Choroid plexus epithelial cell (primary cell): Measurements from ENCODE around the gene HSPG2.
A peak's percentile ranks its signal among the peaks of the same experiment; 100 is the strongest.
"Not testable (repeated sequence)": the region's sequence is repeated elsewhere in the genome, so short reads cannot be mapped to it uniquely, and the experiment has no call there.

Source experiments
- DNase-seq: peaks from one replicate; pipeline ENCODE4 v3.0.0-alpha.2; 2010; ENCODE audit warnings: low read depth
- H3K4me3 ChIP-seq: 2 replicates; pipeline ENCODE4 v1.5.1; 2011; ENCODE audit warnings: low read depth, mild to moderate bottlenecking, control low read depth, low read length, moderate library complexity
- TF ChIP-seq, protein P1 (sequence below): conservative IDR thresholded peaks from 2 replicates; pipeline ENCODE4 v1.5.1; 2011; ENCODE audit warnings: low read depth, mild to moderate bottlenecking, control low read depth, inconsistent platforms, low read length, moderate library complexity

The HSPG2 gene

DNA sequence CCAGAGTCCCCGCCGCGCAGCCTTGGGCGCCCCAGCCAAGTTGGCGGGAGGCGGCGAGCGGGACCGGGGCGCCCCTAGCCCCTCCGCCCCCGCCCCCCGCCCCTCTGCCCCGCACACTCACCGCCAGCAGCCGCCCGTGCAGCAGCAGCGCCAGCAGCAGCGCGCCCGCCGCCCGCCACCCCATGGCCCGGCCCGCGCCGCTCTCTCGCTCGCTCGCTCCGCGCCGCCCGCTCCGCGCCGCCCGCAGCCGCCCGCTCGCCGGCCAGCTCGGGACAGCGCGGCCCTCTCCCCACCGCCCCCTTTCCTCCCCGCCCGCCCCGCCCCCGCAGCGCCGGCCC is at the start of gene HSPG2:
Gene HSPG2 (minus strand): TSS at position 277 of the 338 bp plus-strand sequence. CDS start 93 bp downstream, at position 184.
- H3K4me3 ChIP-seq, result peak within 1 kb of the TSS; percentile 63
- TF ChIP-seq, protein P1, sequence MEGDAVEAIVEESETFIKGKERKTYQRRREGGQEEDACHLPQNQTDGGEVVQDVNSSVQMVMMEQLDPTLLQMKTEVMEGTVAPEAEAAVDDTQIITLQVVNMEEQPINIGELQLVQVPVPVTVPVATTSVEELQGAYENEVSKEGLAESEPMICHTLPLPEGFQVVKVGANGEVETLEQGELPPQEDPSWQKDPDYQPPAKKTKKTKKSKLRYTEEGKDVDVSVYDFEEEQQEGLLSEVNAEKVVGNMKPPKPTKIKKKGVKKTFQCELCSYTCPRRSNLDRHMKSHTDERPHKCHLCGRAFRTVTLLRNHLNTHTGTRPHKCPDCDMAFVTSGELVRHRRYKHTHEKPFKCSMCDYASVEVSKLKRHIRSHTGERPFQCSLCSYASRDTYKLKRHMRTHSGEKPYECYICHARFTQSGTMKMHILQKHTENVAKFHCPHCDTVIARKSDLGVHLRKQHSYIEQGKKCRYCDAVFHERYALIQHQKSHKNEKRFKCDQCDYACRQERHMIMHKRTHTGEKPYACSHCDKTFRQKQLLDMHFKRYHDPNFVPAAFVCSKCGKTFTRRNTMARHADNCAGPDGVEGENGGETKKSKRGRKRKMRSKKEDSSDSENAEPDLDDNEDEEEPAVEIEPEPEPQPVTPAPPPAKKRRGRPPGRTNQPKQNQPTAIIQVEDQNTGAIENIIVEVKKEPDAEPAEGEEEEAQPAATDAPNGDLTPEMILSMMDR, result no peak

DNA sequence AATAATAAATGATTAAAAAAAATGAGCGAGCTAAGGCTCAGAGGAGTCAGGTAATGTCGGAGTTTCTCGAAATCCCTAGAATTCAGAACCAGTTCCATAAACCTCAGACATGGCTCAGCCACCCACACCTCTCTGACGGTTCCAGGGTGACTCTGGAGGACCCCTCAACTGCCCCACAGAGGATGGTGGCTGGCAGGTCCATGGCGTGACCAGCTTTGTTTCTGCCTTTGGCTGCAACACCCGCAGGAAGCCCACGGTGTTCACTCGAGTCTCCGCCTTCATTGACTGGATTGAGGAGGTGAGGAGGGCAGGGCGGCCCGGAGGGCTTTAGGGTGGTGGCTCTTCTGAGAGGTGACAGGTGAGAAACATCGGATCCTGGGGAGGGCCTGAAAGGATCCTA is 49.3 kb upstream of the HSPG2 start:
- H3K4me3 ChIP-seq, DNase-seq: not testable (repeated sequence)

More for the DNA sequence above, at the start of gene HSPG2:
- no peak for DNase-seq

DNA sequence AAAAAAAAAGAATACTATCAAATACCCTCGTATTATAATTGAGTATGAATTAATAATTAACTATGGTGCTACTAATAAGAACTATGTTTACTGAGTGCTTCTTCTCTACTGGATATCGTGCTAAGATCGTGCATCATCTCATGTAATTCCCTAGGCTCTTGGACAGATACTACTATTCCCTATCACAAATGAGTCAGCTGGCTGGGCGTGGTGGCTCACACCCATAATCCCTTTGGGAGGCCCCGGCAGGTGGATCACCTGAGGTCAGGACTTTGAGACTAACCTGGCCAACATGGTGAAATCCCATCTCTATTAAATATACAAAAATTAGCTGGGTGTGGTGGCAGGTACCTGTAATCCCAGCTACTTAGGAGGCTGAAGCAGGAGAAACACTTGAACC is 48.8 kb upstream of the HSPG2 start:
- not testable (repeated sequence) for DNase-seq, H3K4me3 ChIP-seq

DNA sequence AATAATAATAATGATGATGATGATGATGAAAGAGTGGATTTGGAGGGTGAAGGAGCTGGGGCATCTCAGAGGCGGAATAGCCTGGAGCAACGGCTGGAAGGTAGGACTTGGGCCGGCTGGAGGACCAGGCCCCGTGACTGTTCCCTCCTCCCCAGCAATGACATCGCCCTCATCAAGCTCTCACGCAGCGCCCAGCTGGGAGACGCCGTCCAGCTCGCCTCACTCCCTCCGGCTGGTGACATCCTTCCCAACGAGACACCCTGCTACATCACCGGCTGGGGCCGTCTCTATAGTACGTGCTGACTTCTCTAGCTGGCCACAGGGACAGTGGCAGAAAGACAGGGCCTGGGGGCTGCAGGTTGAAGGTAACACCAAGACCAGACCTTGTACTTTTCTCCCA is 46.4 kb upstream of the HSPG2 start:
- DNase-seq, H3K4me3 ChIP-seq: not testable (repeated sequence)

DNA sequence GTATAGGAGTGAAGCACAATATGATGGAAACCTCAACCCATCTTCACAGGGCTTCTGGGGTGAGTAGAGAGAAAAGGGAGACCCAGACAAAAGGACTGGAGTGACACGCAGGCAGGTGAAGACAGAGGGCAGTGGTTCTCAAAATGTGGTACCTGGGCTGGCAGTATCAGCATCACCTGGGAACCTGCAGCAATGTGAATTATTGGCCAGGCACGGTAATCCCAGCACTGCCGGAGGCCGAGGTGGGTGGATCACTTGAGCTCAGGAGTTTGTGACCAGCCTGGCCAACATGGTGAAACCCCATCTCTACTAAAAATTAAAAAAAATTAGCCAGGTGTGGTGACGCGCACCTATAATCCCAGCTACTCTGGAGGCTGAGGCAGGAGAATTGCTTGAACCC is 45.0 kb upstream of the HSPG2 start:
- H3K4me3 ChIP-seq, DNase-seq: not testable (repeated sequence)

DNA sequence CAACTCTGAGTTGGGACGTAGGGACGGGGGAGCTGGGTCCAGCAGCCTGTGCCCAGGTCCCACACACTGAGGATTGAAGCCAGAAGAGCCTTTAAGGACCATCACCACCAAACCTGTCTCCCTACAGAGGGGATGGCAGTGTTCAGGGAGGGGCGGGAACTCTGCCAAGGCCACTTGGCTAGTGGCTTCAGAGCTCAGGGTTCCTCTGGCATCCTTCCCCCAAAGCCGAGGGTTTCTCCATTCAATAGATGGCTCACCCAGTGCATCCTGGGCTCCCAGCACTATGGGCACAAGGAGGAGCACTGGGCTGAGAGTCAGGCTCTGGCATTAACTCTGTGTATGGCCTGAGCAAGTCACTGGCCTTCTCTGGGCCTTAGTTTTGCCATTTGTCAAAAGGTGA is 44.1 kb upstream of the HSPG2 start:
- not testable (repeated sequence) for DNase-seq, H3K4me3 ChIP-seq

DNA sequence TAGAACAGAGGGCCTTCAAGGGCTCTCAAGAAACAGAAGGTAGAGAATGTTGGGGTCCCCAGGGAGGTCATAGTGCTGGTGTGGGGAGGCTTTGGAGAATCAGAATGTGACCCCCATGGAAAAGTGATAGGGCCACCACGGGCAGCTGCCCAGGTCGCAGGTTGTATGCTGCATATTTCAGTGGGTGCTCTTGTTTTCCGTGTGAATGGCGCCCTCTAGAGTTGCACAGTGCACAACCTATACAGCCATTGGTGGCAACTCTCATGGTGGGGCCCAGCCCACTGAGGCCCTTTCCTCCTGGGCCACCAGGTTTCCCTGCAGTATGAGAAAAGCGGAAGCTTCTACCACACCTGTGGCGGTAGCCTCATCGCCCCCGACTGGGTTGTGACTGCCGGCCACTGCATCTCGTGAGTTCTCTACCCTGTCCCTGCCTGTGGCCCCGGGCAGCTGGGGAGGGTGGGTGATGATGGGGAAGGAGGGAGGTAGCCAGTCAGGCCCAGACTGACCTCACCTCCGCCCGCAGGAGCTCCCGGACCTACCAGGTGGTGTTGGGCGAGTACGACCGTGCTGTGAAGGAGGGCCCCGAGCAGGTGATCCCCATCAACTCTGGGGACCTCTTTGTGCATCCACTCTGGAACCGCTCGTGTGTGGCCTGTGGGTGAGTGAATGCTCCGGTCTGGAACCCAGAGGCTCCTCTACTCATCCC is 43.6 kb upstream of the HSPG2 start:
- DNase-seq, result peak; percentile 41
- H3K4me3 ChIP-seq, result not testable (repeated sequence)
- TF ChIP-seq, protein P1, result peak; percentile 38

DNA sequence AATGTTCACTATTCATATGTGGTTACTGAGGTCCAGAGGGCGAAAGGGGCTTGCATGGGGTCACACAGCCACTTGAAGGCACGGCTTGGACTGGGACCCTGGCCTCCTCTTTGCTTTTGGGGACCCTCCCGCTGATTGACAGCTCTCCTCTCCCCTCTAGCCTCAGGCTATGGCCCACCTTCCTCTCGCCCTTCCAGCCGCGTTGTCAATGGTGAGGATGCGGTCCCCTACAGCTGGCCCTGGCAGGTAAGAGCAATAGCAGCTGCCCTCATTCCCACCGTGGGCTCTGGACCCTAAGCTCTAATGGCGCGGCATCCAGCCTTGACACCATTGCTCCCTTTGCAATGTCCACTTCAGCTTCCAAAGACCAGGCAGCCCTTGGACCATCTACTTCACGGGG is 41.1 kb upstream of the HSPG2 start:
- H3K4me3 ChIP-seq, DNase-seq: not testable (repeated sequence)

DNA sequence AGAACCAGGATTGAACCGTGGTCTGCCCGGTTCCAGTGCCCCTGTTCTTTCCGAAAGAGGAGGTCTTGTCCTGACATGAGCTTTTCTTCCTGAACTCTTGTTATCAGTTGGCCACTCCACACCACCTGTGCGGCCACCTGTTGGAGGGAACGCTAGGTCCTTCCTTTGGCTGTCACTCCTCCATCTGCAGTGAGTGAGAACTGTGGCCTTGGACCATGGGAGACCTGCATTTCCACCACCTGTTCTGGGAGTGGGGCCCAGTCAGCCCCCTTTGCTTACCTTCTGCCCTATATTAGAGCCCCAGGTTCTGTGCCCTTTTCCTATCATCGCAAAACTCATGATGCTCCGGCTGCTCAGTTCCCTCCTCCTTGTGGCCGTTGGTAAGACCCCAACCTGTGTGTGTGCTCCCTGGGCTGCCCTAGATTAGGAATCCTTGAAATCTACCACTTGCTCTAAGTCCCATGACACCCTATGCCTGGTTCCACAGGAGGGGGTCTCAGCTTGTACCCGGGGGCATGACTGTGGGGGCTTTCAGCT is 39.7 kb upstream of the HSPG2 start, which contains the start of gene CELA3B:
Gene CELA3B (plus strand): TSS at position 320 of the 537 bp plus-strand sequence. CDS start 18 bp downstream, at position 338.
- not testable (repeated sequence) for DNase-seq, H3K4me3 ChIP-seq

DNA sequence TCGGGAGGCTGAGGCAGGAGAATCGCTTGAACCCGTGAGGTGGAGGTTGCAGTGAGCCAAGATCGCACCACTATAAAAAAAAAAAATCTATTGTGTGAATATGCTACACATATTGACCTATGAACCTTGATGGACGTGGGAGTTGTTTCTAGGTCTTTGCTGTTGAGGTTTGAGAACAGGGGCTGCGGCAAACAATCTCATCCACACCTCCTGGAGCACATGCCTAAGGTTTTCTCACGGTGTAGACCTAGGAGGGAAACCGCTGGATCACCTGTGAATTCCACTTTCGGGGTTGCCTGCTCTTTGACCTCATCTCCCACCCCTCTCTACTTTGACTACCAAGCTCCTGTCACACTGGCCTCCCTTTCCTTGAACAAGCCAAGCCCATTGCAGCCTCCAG is 38.2 kb upstream of the HSPG2 start:
- H3K4me3 ChIP-seq, result not testable (repeated sequence)

DNA sequence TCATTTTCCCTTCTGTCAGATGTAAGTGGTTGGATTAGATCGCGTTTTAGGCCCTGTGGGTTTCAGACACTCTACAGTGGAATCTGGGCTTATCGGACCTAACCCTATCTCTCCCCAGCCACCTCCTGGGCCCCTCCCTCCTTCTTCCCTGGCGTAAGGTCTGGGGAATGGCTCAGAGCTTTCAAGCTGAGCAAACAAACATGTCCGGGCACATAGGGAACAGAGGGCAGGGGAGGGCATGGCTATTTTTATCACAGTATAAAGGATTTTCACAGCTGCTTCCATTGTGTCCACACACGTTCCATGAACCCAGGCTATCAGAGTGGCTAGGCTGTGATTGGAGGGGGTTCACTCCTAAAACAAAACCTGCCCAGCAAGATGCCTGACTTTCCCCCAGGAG is 37.6 kb upstream of the HSPG2 start:
- DNase-seq, result not testable (repeated sequence)

More for the DNA sequence above, 38.2 kb upstream of the HSPG2 start:
- not testable (repeated sequence) for DNase-seq

DNA sequence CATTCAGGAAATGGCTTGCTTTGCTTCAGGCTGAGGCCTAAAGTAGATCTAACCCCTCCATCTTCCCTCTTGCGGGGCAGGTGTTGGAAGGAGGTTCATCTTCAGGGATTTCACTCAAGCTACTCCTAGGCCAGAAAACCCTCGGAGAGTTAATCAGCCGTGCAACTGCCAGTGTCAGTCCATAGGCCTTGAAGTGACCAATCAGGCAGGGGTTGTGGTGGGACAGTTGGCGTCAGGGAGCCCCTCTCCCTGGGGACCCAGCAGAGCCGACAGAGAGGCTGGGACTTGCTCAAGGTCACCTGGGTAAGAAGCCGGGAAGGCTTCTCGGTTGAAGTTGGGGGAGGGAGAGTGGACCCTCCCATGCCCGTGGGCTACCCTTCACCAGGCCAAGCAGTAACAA is 36.8 kb upstream of the HSPG2 start:
- H3K4me3 ChIP-seq, DNase-seq: not testable (repeated sequence)

More for the DNA sequence above, 37.6 kb upstream of the HSPG2 start:
- not testable (repeated sequence) for H3K4me3 ChIP-seq

DNA sequence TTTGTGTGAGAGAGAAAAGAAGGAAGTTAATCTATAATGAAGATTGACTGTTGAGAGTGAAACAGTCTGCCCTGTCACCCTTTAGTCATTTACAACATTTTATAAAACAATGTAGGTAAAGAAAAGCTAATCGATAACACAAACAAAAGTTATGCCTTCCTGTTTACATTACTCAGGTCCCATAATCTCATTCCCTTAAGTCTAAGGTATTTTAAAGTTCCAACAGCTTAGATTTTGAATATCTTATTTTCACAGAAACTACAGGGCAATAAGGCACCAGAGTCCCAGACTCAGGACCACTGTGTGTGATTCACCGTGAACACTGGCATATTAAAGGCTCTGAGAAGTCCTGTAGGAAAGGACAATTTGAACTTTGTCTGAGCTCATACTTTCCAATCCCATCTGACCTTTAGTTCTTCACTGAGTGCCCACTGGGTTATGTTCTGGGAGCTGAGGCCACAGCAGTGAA is 35.9 kb upstream of the HSPG2 start:
- H3K4me3 ChIP-seq, DNase-seq: not testable (repeated sequence)

DNA sequence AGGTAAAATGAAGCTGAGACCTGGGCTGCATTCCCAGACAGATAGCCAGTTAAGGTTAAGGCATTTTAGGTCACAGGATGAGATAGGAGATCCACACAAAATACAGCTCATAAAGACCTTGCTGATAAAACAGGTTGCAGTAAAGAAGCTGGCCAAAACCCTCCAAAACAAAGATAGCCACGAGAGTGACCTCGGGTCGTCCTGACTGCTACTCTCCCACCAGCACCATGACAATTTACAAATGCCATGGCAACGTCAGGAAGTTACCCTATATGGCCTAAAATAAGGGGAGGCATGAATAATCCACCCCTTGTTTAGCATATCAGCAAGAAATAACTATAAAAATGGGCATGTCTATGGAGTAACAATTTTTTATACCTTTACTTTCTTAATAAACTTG is 33.4 kb upstream of the HSPG2 start:
- not testable (repeated sequence) for H3K4me3 ChIP-seq, DNase-seq

DNA sequence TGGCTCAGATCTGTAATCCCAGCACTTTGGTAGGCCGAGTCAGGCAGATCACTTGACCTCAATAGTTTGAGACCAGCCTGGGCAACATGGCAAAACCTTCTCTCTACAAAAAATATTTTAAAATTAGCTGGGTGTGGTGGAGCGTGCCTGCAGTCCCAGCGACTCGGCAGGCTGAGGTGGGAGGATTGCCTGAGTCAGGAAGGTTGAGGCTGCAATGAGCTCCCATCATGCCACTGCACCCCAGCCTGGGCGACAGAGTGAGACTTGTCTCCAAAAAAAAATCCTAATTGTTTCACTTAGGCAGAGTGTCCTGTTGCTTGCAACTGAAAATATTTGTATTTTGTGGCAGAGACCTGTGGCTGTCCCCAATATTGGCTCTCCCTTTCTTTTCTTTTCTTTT is 32.0 kb upstream of the HSPG2 start:
- DNase-seq, result not testable (repeated sequence)

DNA sequence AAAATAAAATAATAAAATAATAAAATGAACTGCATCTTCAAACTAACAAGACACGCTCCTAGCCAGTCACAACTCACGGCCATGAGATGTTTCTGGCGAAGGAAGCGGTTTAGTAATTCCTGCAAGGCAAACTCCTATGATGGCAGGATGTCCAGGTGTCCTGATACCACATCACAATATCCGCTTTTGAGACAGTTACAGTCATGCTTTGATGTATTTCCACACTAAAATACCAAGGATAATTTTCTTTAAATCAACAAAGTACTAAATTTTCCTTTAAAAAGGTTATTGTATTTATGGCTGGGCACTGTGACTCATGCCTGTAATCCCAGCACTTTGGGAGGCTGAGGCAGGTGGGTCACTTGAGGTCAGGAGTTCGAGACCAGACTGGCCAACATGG is 30.1 kb upstream of the HSPG2 start:
- not testable (repeated sequence) for DNase-seq, H3K4me3 ChIP-seq

More for the DNA sequence above, 32.0 kb upstream of the HSPG2 start:
- H3K4me3 ChIP-seq, result not testable (repeated sequence)
